Hypothalamus (tissue), 51 donors: Measurements from ENCODE around the gene STYXL2.

ENCODE experiments used
- DNase-seq, 51 donors: peaks; one replicate each; lab custom pipeline; 2025; lab: John Stamatoyannopoulos, UW

STYXL2 gene

GRCh38 chr1:167093846-167094516 lies at the start of gene STYXL2:
TSS of gene STYXL2 (plus strand) at chr1:167094075. CDS start at chr1:167094850, 775 bp downstream.
- no peak for DNase-seq

- no peak for DNase-seq
Measured at GRCh38 chr1:167051907-167052306, 42.0 kb upstream of the STYXL2 start.

GRCh38 chr1:167052389-167052788 lies 41.5 kb upstream of the STYXL2 start:
- DNase-seq, result no peak

- no peak for DNase-seq
Measured at GRCh38 chr1:167054531-167054930, 39.3 kb upstream of the STYXL2 start.

GRCh38 chr1:167054946-167055630 lies 38.8 kb upstream of the STYXL2 start:
- no peak for DNase-seq

- no peak for DNase-seq
Measured at GRCh38 chr1:167056529-167057231, 37.2 kb upstream of the STYXL2 start.

- DNase-seq, result peak in 31 of 51 donors; percentile 6 to 57 (median 29)
Measured at GRCh38 chr1:167057241-167057688, 36.6 kb upstream of the STYXL2 start.

- peak in 45 of 51 donors; percentile 11 to 78 (median 45) for DNase-seq
Measured at GRCh38 chr1:167059045-167059808, 34.6 kb upstream of the STYXL2 start.

GRCh38 chr1:167059809-167060107 lies 34.1 kb upstream of the STYXL2 start:
- no peak for DNase-seq

- DNase-seq, result no peak
Measured at GRCh38 chr1:167060141-167061072, 33.5 kb upstream of the STYXL2 start.

GRCh38 chr1:167061073-167061464 lies 32.8 kb upstream of the STYXL2 start:
- DNase-seq, result no peak

GRCh38 chr1:167064621-167065020 lies 29.3 kb upstream of the STYXL2 start:
- no peak for DNase-seq

- no peak for DNase-seq
Measured at GRCh38 chr1:167065471-167065870, 28.4 kb upstream of the STYXL2 start.

GRCh38 chr1:167066333-167067122 lies 27.3 kb upstream of the STYXL2 start:
- peak in 48 of 51 donors; percentile 18 to 86 (median 59) for DNase-seq

- no peak for DNase-seq
Measured at GRCh38 chr1:167067904-167068303, 26.0 kb upstream of the STYXL2 start.

- DNase-seq, result no peak
Measured at GRCh38 chr1:167068761-167069160, 25.1 kb upstream of the STYXL2 start.

GRCh38 chr1:167071286-167071685 lies 22.6 kb upstream of the STYXL2 start:
- no peak for DNase-seq

GRCh38 chr1:167076136-167076710 lies 17.7 kb upstream of the STYXL2 start:
- DNase-seq, result no peak
